IMR-90 (cell line): Measurements from ENCODE around the gene DCDC1. TPM values are rescaled to one million over a fixed set of nuclear protein-coding genes. Genes with fewer than 3 reads are reported as not detected.

ENCODE experiments used
- ATAC-seq: fragments of 200-7000 bp; cut with Tn5 transposase; 2 replicates; pipeline ENCODE4 v1.9.1; 2020; ENCODE audit warnings: low read depth, mild to moderate bottlenecking, moderate library complexity
- BruUV-seq: library from RNA; stranded (reverse); fragments of 400-500 nt; replicated peaks from 2 replicates; lab custom pipeline; 2021; lab: Mats Ljungman, UMichigan
- CTCF ChIA-PET: fragments of 300-600 bp; formaldehyde crosslinking; extraction: SDS; loops from one replicate; lab custom pipeline; 2021; ENCODE audit warnings: antibody characterized with exemption; lab: Yijun Ruan, JAX
- POLR2A ChIA-PET: fragments of 300-600 bp; sonication (Branson Sonifier 250); formaldehyde crosslinking; loops from one replicate; lab custom pipeline; 2022; ENCODE audit warnings: antibody characterized with exemption; ENCODE audit not compliant: unreplicated experiment; lab: Charles Lee
- DNase-seq: peaks from one replicate; pipeline ENCODE4 v3.0.0; 2013
- H2AFZ ChIP-seq: replicated peaks from 2 replicates; pipeline ENCODE3; 2013; ENCODE audit warnings: low read length, mild to moderate bottlenecking; ENCODE audit not compliant: poor library complexity
- H2AK5ac ChIP-seq: 2 replicates; pipeline ENCODE4 v1.6.1; 2013; ENCODE audit warnings: low read depth, low read length, inconsistent platforms
- H2AK9ac ChIP-seq: replicated peaks from 2 replicates; pipeline ENCODE3; 2013; ENCODE audit warnings: mild to moderate bottlenecking, low read depth, low read length, moderate library complexity; ENCODE audit not compliant: poor library complexity
- H2BK120ac ChIP-seq: 2 replicates; pipeline ENCODE4 v1.6.1; 2013; ENCODE audit warnings: low read depth, low read length, inconsistent platforms
- H2BK15ac ChIP-seq: 3 replicates; pipeline ENCODE4 v1.6.1; 2013; ENCODE audit warnings: low read depth, low read length, inconsistent platforms
- H2BK20ac ChIP-seq: 2 replicates; pipeline ENCODE4 v1.6.1; 2013; ENCODE audit warnings: low read depth, mild to moderate bottlenecking, inconsistent platforms, low read length, moderate library complexity
- H2BK5ac ChIP-seq: 2 replicates; pipeline ENCODE4 v1.6.1; 2013; ENCODE audit warnings: mild to moderate bottlenecking, low read depth, low read length, inconsistent platforms; ENCODE audit not compliant: poor library complexity, severe bottlenecking
- H3K14ac ChIP-seq: replicated peaks from 2 replicates; pipeline ENCODE4 v1.6.1; 2013; ENCODE audit warnings: low read depth, low read length, inconsistent platforms
- H3K18ac ChIP-seq: 2 replicates; pipeline ENCODE4 v1.6.1; 2013; ENCODE audit warnings: low read depth, low read length, control low read depth
- H3K23ac ChIP-seq: 2 replicates; pipeline ENCODE4 v1.6.1; 2013; ENCODE audit warnings: low read depth, low read length, inconsistent platforms
- H3K27ac ChIP-seq: 2 replicates; pipeline ENCODE4 v1.5.1; 2013; ENCODE audit warnings: mild to moderate bottlenecking, control low read depth, low read length; ENCODE audit not compliant: insufficient read depth
- H3K27me3 ChIP-seq: 2 replicates; pipeline ENCODE4 v1.6.1; 2013; ENCODE audit warnings: low read length; ENCODE audit not compliant: control insufficient read depth, insufficient read depth
- H3K36me3 ChIP-seq: 2 replicates; pipeline ENCODE4 v1.6.1; 2013; ENCODE audit warnings: low read length, mixed read lengths; ENCODE audit not compliant: control insufficient read depth, insufficient read depth
- H3K4ac ChIP-seq: 2 replicates; pipeline ENCODE4 v1.6.1; 2013; ENCODE audit warnings: low read depth, low read length, inconsistent platforms
- H3K4me1 ChIP-seq: 2 replicates; pipeline ENCODE4 v1.6.1; 2013; ENCODE audit warnings: low read length, mixed read lengths; ENCODE audit not compliant: control insufficient read depth, insufficient read depth
- H3K4me2 ChIP-seq: 2 replicates; pipeline ENCODE4 v1.6.1; 2013; ENCODE audit warnings: low read depth, mild to moderate bottlenecking, control low read depth, low read length, moderate library complexity
- H3K4me3 ChIP-seq: 2 replicates; pipeline ENCODE4 v1.5.1; 2013; ENCODE audit warnings: low read depth, mild to moderate bottlenecking, control low read depth, low read length, moderate library complexity; ENCODE audit not compliant: insufficient read depth
- H3K56ac ChIP-seq: 2 replicates; pipeline ENCODE4 v1.6.1; 2013; ENCODE audit warnings: low read length, inconsistent platforms; ENCODE audit not compliant: insufficient read depth; ENCODE audit errors: extremely low read depth
- H3K79me1 ChIP-seq, 2 experiments: 2 replicates each; pipeline ENCODE4 v1.6.1; 2013; ENCODE audit warnings: low read length in 2 of 2, inconsistent platforms in 1 of 2, low read depth in 1 of 2
- H3K9ac ChIP-seq: 2 replicates; pipeline ENCODE4 v1.6.1; 2013; ENCODE audit warnings: low read depth, low read length, control low read depth
- H3K9me1 ChIP-seq: 2 replicates; pipeline ENCODE4 v1.6.1; 2013; ENCODE audit warnings: low read length, inconsistent platforms; ENCODE audit not compliant: insufficient read depth
- H3K9me3 ChIP-seq: 2 replicates; pipeline ENCODE4 v1.6.1; 2013; ENCODE audit warnings: low read length; ENCODE audit not compliant: control insufficient read depth, insufficient read depth
- H4K20me1 ChIP-seq: 2 replicates; pipeline ENCODE4 v1.6.1; 2013; ENCODE audit warnings: low read length, inconsistent platforms; ENCODE audit not compliant: insufficient read depth
- H4K5ac ChIP-seq: 2 replicates; pipeline ENCODE4 v1.6.1; 2013; ENCODE audit warnings: mild to moderate bottlenecking, low read depth, low read length, control low read depth
- H4K8ac ChIP-seq, 2 experiments: 2 replicates each; pipeline ENCODE4 v1.6.1; 2013; ENCODE audit warnings: low read depth in 2 of 2, low read length in 2 of 2, control low read depth in 1 of 2, inconsistent platforms in 1 of 2
- H4K91ac ChIP-seq: 2 replicates; pipeline ENCODE4 v1.6.1; 2013; ENCODE audit warnings: low read depth, low read length, inconsistent platforms; ENCODE audit not compliant: insufficient read depth
- BHLHE40 ChIP-seq: fragments of 150-350 bp; IDR thresholded peaks from 2 replicates; pipeline ENCODE4 v1.6.1; 2016; ENCODE audit warnings: mild to moderate bottlenecking, low read depth, low read length
- CEBPB ChIP-seq: IDR thresholded peaks from 2 replicates; pipeline ENCODE4 v1.6.1; 2012; ENCODE audit warnings: low read depth, low read length, improper control_type of control experiment
- CTCF ChIP-seq: conservative IDR thresholded peaks from 2 replicates; pipeline ENCODE4 v1.5.1; 2012; ENCODE audit warnings: mild to moderate bottlenecking, low read depth, low read length, improper control_type of control experiment
- ELK1 ChIP-seq: fragments of 150-350 bp; IDR thresholded peaks from 2 replicates; pipeline ENCODE4 v1.6.1; 2016; ENCODE audit warnings: low read depth, mild to moderate bottlenecking, low read length, moderate library complexity, borderline replicate concordance
- FOS ChIP-seq: fragments of 150-350 bp; IDR thresholded peaks from 2 replicates; pipeline ENCODE4 v1.6.1; 2016; ENCODE audit warnings: low read depth, low read length
- MAFK ChIP-seq: IDR thresholded peaks from 2 replicates; pipeline ENCODE4 v1.6.1; 2012; ENCODE audit warnings: low read depth, low read length, improper control_type of control experiment
- MAZ ChIP-seq: IDR thresholded peaks from 2 replicates; pipeline ENCODE4 v1.6.1; 2012; ENCODE audit warnings: low read depth, mild to moderate bottlenecking, low read length, improper control_type of control experiment, moderate library complexity, borderline replicate concordance
- MXI1 ChIP-seq: IDR thresholded peaks from 2 replicates; pipeline ENCODE4 v1.6.1; 2012; ENCODE audit warnings: low read depth, mild to moderate bottlenecking, low read length, moderate library complexity, borderline replicate concordance
- NFE2L2 ChIP-seq: fragments of 150-350 bp; IDR thresholded peaks from 2 replicates; pipeline ENCODE4 v1.6.1; 2016; ENCODE audit warnings: low read depth, mild to moderate bottlenecking, low read length
- POLR2A ChIP-seq: IDR thresholded peaks from 2 replicates; pipeline ENCODE4 v1.6.1; 2012; ENCODE audit warnings: mild to moderate bottlenecking, low read depth, low read length
- RAD21 ChIP-seq: IDR thresholded peaks from 2 replicates; pipeline ENCODE4 v1.6.1; 2012; ENCODE audit warnings: low read length, improper control_type of control experiment
- RFX5 ChIP-seq: IDR thresholded peaks from 2 replicates; pipeline ENCODE4 v1.8.0; 2012; ENCODE audit warnings: low read depth, mild to moderate bottlenecking, low read length, moderate library complexity
- SMC3 ChIP-seq: fragments of 150-350 bp; IDR thresholded peaks from 2 replicates; pipeline ENCODE4 v1.6.1; 2016; ENCODE audit warnings: low read depth, mild to moderate bottlenecking, antibody characterized with exemption, low read length, moderate library complexity
- USF2 ChIP-seq: fragments of 150-350 bp; IDR thresholded peaks from 2 replicates; pipeline ENCODE4 v1.6.1; 2017; ENCODE audit warnings: mild to moderate bottlenecking, antibody characterized with exemption, low read length, low read depth
- dilution Hi-C: fragments of 300-500 bp; cut with HindIII; formaldehyde crosslinking; loops from one replicate; pipeline ENCODE4 v1.14.3; 2018; ENCODE audit warnings: low sequenced_read_pairs; ENCODE audit not compliant: unreplicated experiment
- in situ Hi-C: fragments of 300-500 bp; cut with MboI; formaldehyde crosslinking; loops from 3 replicates; pipeline ENCODE4 v1.14.3; 2019; ENCODE audit warnings: low sequenced_read_pairs, inconsistent platforms, mixed read lengths
- intact Hi-C: fragments of 100-400 bp; cut with micrococcal nuclease; formaldehyde crosslinking; loops from 2 replicates; pipeline ENCODE4 v1.10.0; 2022
- polyA plus RNA-seq, 3 experiments: library from polyadenylated mRNA; depleted of rRNA; stranded (reverse); fragments of >200 nt; gene quantifications; 2 replicates each; pipeline ENCODE4 v1.2.3, GENCODE V29; 2012; ENCODE audit warnings: low replicate concordance in 1 of 3
- total RNA-seq: library from RNA; depleted of rRNA; stranded (reverse); fragments of >200 nt; gene quantifications from 2 replicates; pipeline ENCODE4 v1.2.3, GENCODE V29; 2012

DCDC1 gene
- total and polyA plus RNA-seq, 2 of the 4 experiments (the other 2 are of a cell fraction), result not detected

- Histone ChIP-seq H3K79me1 (no peaks in the 10 kb centered on the region), H3K4me3 (no peak overlapping the region), H3K9me3 (no peaks in the 10 kb centered on the region), H3K9ac (no peak overlapping the region), H2BK20ac (no peak overlapping the region), H2AK5ac (no peak overlapping the region), H3K4me1 (no peaks in the 10 kb centered on the region), H4K20me1 (no peaks in the 10 kb centered on the region), H3K36me3 (no peaks in the 10 kb centered on the region), H4K5ac (no peak overlapping the region), H2BK120ac (no peak overlapping the region), H2AK9ac (no peak overlapping the region), H2BK15ac (no peak overlapping the region), H3K9me1 (no peaks in the 10 kb centered on the region), H2AFZ (no peak overlapping the region), H3K14ac (no peak overlapping the region), H3K4me2 (no peak overlapping the region), H3K27ac (no peak overlapping the region), H3K27me3 (no peaks in the 10 kb centered on the region), H3K18ac (no peak overlapping the region), H3K23ac (no peak overlapping the region), H2BK5ac (no peak overlapping the region), H3K56ac (no peak overlapping the region), H4K8ac (no peak overlapping the region), H4K91ac (no peak overlapping the region), H3K4ac (no peak overlapping the region)
- DNase-seq (no peak), ATAC-seq (no peak)
- in situ Hi-C loops (no loop called here), intact Hi-C loops (loop anchor here (10.0 kb wide), 1 partner anchor 316 kb away; no protein-coding TSS in a partner anchor), dilution Hi-C loops (no loop called here)
- TF ChIP-seq MAZ, result no peak
- TF ChIP-seq FOS, result no peak
- no peak for TF ChIP-seq USF2
- no peak for TF ChIP-seq RAD21
- TF ChIP-seq POLR2A, result no peak
- no peak for TF ChIP-seq NFE2L2
- no peak for TF ChIP-seq MXI1
- no peak for TF ChIP-seq RFX5
- TF ChIP-seq CTCF, result no peak
- TF ChIP-seq BHLHE40, result no peak
- no peak for TF ChIP-seq CEBPB
- no peak for TF ChIP-seq ELK1
- TF ChIP-seq SMC3, result no peak
- TF ChIP-seq MAFK, result no peak
- ChIA-PET CTCF (no interaction called here), POLR2A (no interaction called here)
- no TSS peak for BruUV-seq
These were observed 458.3 kb downstream of the DCDC1 start for GRCh38 chr11:30911247-30911646.
